NOMO-1 treated with DMSO at 0.1 percent for 48 hours (cell line): Measurements from ENCODE around the gene NSDHL.

Source experiments
- DNase-seq: peaks from one replicate; lab custom pipeline; 2025; ENCODE audit not compliant: unreplicated experiment; lab: John Stamatoyannopoulos, UW

Gene NSDHL

DNA sequence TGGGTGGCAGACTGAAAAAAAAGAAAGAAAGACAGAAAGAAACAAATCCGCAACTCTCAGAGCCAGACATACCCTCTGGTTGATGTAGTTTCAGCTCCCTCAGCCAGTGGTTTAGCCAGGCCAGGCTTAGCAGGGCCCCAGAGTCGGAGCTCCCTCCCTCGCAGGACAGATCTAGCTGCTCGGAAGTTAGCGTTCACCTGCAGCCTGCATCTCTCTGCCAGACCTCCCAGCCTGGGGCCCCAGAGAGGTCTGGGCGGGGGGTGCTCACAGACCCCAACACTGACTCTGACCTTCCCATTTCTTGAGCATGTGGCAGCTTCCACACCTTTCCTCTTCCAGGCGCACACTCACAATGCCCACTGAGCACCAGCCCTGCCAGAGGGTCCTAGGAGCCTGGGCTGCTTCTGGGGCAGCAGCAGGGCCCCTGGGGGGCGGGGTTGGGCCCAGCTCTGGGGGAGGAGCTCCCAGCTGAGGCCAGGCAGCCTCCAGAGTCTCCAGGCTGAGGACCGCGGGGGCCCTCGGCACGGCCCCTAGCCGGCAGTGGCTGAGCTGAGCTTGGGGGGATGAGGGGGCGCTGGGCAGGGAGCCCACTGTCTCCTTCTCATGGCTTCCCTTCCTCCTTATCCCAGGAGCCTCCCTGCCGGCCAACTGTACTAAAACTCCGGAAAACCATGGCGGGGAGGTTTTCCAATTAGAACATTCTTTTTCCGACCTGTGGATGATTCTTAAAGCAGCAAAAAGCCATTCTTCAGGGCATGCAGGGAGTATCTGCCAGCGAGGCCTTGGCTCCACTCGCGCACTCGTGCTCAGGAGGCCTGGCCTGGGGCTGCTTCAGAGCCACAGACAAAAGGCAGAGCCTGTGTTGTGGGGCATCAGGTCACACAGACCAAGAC lies 62.4 kb downstream of the NSDHL start:
- no peak for DNase-seq

DNA sequence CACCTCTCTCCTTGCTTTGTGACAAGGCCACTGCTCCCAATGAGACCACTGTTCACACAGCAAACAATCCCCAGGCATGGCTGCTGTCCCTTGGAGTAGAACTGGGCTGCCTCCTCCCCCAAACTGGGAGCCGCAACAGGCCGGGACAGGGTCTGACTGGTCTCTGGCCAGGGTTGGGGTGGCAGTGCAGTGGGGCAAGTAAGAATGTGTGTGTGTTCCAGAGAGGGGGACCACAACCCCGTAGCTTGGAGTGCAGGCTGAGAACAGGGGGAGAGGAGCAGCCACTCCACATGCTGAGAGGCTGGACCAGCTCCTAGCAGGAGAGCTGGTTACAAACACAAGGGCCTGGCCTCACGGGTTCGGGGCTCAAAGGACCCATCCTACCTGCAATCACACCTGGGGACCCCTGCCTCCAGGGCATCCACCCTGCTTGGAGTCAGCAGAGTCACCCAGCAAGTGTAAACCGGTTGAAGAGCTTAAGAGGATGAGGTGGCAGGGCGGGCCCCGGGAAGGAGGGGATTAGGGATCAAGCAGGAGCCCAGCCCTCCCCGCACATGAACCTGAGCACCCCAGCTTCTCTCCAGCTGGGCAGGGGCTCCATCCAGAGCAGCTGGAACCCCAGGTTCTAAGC lies 63.2 kb downstream of the NSDHL start:
- DNase-seq: no peak

DNA sequence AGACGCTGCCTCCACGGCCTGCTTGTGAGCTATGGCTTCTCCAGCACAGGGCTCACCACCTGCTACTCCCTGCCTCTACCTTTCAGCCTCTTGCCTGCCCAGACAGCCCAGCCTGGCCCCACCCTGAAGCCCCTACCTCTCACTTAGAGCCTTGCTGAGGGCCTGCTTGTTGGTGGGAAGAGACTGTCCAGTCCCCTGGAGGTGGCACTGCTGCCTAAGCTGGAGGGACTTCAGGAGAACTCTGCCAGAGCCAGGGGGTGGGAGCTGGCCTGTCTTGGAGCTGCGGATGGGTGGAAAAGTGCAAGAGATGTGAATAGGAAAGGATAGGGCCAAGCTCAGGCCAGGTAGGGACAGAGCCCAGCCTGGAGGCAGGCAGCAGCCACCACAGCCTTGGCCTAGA lies 64.3 kb downstream of the NSDHL start:
- no peak for DNase-seq

DNA sequence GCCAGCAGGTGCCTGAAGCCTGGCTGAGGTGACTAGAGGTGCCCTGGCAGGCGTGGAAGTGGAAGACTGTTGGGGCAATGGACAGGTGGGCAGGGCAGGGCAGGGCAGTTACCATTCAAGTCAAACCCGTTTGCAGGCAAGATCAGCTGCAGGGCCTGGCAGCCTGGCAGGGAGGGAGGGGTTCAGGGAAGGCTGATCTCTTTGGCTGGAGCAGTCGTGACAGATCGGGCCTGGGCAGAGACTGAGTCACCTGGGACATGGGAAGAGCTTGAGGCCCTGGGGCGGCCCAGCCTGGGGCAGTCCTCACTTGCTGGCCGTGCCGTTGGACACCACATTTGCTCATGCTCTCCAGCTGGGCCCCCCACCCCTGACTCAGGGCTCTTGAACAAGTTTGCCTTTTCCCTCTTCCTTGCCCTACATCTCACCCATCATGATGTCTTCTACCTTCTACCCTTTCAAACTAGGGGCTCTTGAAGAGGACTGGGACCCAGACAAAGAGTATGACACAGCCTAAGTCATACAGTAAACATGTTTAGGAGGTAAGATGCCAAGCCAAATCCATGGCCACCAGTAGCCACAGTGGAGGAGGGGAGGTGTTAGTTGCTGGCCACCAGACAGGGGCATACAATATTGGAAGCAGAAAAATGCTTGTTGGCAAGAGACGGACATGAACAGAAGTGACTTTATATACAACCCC lies 65.0 kb downstream of the NSDHL start:
- no peak for DNase-seq

DNA sequence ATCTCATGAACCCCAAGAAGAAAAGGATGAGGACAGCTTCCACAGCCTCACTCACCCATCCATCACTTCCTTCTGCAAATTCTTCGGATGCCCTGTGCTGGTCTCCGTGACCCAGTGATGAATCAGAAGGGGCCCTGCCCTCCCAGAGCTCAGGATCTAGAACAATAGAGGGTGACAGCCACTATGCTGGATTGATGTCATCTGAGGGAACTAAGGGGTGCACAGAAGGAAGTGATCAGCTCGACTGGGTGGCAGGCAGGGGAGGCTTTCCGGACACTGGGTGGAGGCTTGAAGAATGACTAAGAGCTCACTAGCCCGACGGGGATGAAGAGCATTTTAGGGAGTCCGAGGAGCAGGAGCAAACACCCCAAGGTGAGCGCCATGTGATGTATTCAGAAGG lies 65.6 kb downstream of the NSDHL start:
- no peak for DNase-seq

GRCh38 chrX:152897222-152898131 lies 66.6 kb downstream of the NSDHL start, which contains the start of gene ZNF185:
Gene ZNF185, plus strand, starts transcription at chrX:152898067. Its CDS starts 16,423 bp downstream, at chrX:152914490.
- no peak for DNase-seq

GRCh38 chrX:152898442-152898841 lies 67.6 kb downstream of the NSDHL start:
- no peak for DNase-seq

GRCh38 chrX:152899111-152899873 lies 68.4 kb downstream of the NSDHL start:
- DNase-seq: no peak

DNA sequence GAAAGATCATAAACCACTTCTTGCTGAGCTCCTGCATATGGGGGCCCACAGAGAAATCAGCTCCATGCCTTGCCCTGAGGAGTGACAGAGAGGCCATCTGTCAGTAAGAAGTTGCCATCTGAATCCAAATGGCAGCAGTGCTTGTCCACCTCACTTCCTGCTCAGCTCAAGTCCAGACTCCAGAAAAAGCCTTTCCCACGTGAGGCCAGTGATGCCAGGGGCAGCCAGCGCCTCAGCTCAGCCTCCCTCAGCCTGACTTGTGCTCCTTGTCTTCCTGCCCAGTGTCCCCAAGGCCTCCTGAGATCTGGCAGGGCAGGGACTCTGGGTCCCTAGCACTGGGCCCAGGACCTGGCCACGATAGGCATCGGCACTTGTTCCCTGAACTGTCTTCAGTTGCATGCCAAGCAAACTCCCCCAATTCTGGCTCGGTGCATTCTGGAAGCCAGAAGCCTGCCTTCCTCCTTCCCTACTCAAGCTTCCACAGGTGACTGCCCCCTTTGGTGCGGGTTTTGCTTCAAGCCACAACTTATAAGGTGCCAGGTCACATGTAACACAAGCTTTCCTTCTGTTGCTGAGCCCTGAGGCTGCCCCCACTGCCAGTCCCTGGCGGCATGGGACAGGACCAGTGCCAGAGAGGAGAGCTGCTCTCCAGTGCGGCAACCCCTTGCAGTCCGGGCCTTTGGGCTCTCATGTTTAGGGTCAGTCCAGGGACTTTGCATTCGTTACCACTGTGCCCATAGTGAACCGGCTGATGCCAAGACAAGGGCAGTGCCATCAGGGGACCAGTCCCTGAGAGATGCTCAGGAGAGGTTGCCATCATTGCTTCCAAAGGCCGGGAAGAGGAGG lies 69.2 kb downstream of the NSDHL start:
- no peak for DNase-seq

DNA sequence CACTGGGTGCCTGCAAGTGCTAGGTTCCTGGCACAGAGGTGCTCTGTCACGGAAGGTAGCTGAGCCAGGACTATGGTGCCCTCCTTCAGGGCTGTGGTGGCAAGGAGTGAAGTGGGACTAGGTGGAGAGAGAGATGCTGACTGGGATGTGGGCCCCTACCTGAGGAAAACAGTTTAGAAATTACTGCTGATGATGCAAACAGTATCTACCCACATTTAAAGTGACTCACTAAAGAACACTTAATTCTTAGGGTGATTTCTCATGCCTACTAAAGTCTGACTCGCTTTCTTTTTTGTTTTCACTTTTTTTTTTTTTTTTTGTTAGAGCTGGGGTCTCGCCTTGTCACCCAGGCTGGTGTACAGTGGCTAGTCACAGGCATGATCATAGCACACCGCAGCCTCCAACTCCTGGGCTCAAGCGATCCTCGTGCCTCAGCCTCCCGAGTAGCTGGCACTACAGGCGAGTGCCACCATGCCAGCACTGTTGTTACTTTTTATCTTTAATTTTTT lies 70.1 kb downstream of the NSDHL start:
- no peak for DNase-seq

DNA sequence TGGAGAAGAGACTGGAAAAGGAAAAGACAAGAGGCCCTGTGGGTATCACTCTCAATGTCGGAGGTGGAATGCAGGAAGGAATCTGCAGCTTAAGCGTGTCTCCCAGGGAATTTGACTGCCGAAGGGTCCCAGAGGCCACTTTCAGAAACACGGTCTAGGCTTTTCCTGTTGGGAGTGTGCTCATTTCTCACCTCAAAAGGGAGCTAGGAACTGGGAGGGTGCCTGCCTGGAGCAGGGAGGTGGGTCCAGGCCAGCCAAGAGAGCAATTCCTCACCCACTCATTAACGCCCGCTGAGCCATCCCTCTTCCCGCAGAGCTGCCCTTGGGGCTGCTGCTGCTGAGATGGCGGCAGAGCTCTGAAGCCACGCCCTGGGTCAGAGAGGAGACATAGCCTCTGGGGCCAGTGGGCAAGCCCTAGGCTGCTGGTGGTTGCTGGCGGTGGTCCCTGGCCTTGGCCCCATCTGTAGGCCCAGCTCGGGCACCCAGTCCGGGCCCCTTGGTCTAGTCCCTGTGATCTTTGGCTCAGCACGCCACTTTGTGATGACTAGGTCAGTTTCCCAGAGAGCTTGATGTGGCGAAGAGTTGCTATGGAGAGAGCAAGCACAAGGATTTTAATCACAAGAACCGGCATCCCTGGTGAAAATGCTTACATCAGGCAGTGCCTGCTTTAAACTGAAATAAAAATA lies 71.1 kb downstream of the NSDHL start:
- no peak for DNase-seq

GRCh38 chrX:152902502-152902820 lies 71.6 kb downstream of the NSDHL start:
- DNase-seq: no peak

DNA sequence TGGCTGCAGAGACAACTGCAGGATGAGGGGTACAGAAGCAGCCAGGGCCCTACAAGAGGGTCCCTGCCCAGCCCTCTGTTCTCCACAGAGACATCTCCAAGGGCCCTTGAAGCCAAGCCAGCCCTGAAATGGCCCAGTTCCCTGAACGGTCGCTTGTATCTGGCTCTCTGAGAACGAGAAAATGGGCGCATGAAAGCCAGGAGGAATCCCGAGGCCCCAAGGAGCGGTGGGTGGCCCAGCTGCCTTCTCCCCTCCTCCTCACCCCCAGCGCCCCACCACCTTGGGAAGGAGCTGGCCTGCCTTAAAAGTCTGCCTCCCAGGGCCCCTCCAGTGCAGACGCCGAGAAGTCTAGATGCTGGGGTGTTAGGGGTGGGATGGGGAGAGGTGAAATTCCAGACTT lies 72.7 kb downstream of the NSDHL start:
- no peak for DNase-seq

DNA sequence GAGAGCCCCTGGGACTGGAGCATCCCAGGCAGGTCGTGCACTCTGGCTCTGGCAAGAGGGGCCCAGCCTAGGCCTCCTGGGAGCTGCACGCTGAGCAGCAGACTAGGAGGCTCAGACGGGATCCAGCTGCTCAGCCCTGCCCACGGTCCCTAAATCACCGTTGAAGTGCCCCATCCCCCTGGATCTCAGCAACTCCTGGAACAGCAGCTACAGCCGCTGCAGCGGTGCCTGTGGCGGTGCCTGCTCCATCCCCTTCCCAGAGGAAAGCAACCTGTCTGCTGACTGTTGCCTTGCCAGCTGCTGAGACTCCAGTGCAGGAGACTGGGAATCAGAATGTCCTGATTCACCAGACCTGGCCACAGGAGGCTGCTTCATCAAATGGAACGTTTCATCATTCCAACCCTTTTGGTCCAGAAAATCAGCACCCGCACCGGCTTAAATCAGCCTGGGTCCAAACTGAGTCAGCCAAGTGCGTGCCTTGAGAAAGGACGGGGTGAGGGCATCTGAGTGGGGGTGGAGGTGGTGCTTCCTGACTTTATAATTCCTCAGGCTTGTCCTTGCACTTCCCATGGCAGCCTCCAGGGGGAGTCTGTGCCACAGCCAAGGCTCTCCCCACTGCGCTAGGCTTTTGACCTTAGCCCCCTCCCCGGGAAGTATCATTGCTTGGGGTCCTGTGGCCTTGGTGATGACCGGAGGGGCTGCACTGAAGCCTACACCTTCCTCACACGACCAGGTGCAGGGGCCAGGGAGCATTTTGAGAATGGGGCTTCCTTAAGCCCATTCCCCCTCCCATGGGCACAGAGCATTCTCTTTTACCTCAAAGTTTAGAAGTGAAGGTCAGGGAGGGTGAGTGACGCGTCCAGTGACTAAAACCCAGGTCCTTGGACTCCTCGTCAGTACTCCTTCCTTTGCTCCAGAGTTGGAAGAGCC lies 73.6 kb downstream of the NSDHL start:
- no peak for DNase-seq

GRCh38 chrX:152905081-152905420 lies 74.2 kb downstream of the NSDHL start:
- no peak for DNase-seq

DNA sequence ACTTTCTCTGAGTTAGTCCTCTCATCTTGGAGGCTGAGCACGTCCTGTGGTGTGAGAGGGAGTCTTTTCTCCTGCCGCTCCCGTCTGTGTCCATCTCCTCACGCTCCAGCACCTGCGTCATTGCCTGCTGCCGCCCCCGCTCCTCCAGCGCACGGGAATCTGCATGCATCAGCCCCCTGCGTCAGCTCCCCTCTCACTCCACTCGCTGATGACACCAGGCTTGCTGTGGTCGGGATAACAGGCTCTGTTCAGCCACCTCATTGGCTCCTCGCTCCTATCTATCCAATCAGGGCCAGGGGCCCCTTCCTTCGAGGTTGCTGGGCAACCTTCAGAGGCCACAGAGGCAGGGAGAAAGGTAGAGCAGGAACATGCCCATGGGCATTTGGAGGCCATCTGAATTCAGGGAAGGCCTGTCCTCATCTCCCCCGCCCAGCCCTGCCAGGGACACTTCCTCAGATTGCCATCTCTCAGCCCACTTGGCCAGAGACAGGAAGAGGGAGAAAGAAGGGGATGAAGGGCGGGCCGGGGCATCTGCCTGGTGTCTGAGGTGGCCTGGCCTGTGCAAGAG lies 76.3 kb downstream of the NSDHL start:
- DNase-seq: no peak

DNA sequence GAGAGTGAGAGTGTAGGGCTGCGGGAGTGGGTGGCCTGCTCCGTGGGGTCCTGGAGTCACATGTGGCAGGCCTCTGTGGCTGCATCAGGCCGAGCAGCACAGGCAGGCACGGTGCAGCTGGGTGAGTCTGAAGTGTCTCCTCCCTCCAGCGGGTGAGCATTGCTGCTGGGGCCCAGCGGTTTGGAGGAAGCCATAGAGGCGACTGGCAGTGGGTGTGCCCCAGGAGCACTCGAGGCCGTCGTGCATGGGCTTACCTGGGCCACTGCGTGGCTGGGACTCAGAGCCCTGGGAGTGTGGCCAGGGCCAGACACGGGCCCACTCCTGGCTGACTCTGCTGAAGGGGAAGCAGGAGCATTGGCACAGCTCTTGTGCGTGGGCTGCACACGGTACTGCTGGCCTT lies 77.6 kb downstream of the NSDHL start:
- no peak for DNase-seq
